SK-N-MC (cell line): ENCODE results near the gene DNAH17.

Source experiments
- EZH2 ChIP-seq: fragments of 200-600 bp; sonication (generic); IDR thresholded peaks from one replicate; pipeline ENCODE4 v1.6.1; 2017; ENCODE audit warnings: antibody characterized with exemption
- POLR2AphosphoS5 ChIP-seq: IDR thresholded peaks from 2 replicates; pipeline ENCODE4 v1.6.1; 2012; ENCODE audit warnings: mild to moderate bottlenecking, low read depth, low read length, borderline replicate concordance

DNA sequence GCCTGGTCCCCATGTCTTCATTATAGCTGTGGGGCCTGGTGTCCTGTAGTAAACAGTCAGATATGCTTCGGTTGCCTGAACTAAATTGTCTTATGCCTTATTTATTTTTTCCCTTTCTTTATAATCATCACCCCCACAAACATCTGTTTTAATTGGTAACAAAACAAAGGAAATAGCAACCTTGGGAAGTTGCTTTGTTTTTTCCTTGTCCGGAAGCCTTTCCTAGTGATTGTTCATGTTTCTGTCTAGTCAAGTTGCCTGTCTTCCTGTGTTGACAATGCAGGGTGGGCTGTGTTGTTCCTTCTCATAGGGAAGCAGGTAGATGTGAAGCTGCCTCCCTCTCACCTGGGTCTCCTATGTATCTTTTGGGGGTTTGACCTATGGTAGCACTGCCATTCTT, 182.0 kb downstream of the DNAH17 start:
- TF ChIP-seq EZH2 (no peak), POLR2AphosphoS5 (no peak)
